ENCODE data around the gene NTNG2.

Gene NTNG2

GRCh38 chr9:132182314-132183091 is 20.6 kb downstream of the NTNG2 start:
- no peak for TF ChIP-seq REST (IDR thresholded peaks at IDR 0.05; ENCODE audit: insufficient read depth in 1 of 2, low read depth in 2 of 2, low read length in 2 of 2)
- no peak for TF ChIP-seq FOXP2 (optimal IDR thresholded peaks at IDR 0.05; ENCODE audit: borderline replicate concordance, extremely low read depth, extremely low read length, insufficient read depth)
- TF ChIP-seq POLR2AphosphoS5 (IDR thresholded peaks at IDR 0.05; ENCODE audit: low read depth, low read length) = no peak
- no peak for TF ChIP-seq SIN3A (IDR thresholded peaks at IDR 0.05; ENCODE audit: borderline replicate concordance, insufficient read depth, low read length)
- TF ChIP-seq TAF1 (IDR thresholded peaks at IDR 0.05; ENCODE audit: borderline replicate concordance, insufficient read depth, low read length) = no peak

GRCh38 chr9:132183134-132183533 is 21.3 kb downstream of the NTNG2 start:
- TF ChIP-seq TAF1 (IDR thresholded peaks at IDR 0.05; ENCODE audit: borderline replicate concordance, insufficient read depth, low read length) (no peak), FOXP2 (optimal IDR thresholded peaks at IDR 0.05; ENCODE audit: borderline replicate concordance, extremely low read depth, extremely low read length, insufficient read depth) (no peak), SIN3A (IDR thresholded peaks at IDR 0.05; ENCODE audit: borderline replicate concordance, insufficient read depth, low read length) (no peak), POLR2AphosphoS5 (IDR thresholded peaks at IDR 0.05; ENCODE audit: low read depth, low read length) (no peak), REST (IDR thresholded peaks at IDR 0.05; ENCODE audit: insufficient read depth in 1 of 2, low read depth in 2 of 2, low read length in 2 of 2) (no peak)

- TF ChIP-seq FOXP2 (optimal IDR thresholded peaks at IDR 0.05; ENCODE audit: borderline replicate concordance, extremely low read depth, extremely low read length, insufficient read depth) (no peak), TAF1 (IDR thresholded peaks at IDR 0.05; ENCODE audit: borderline replicate concordance, insufficient read depth, low read length) (no peak), REST (IDR thresholded peaks at IDR 0.05; ENCODE audit: insufficient read depth in 1 of 2, low read depth in 2 of 2, low read length in 2 of 2) (no peak), SIN3A (IDR thresholded peaks at IDR 0.05; ENCODE audit: borderline replicate concordance, insufficient read depth, low read length) (no peak), POLR2AphosphoS5 (IDR thresholded peaks at IDR 0.05; ENCODE audit: low read depth, low read length) (no peak)
Measured at GRCh38 chr9:132183715-132184114, 21.9 kb downstream of the NTNG2 start.

- TF ChIP-seq SIN3A (IDR thresholded peaks at IDR 0.05; ENCODE audit: borderline replicate concordance, insufficient read depth, low read length) (no peak), TAF1 (IDR thresholded peaks at IDR 0.05; ENCODE audit: borderline replicate concordance, insufficient read depth, low read length) (no peak), REST (IDR thresholded peaks at IDR 0.05; ENCODE audit: insufficient read depth in 1 of 2, low read depth in 2 of 2, low read length in 2 of 2) (no peak), POLR2AphosphoS5 (IDR thresholded peaks at IDR 0.05; ENCODE audit: low read depth, low read length) (no peak), FOXP2 (optimal IDR thresholded peaks at IDR 0.05; ENCODE audit: borderline replicate concordance, extremely low read depth, extremely low read length, insufficient read depth) (no peak)
Measured at GRCh38 chr9:132184124-132184523, 22.3 kb downstream of the NTNG2 start.
